D341Med (cell line): Measurements from ENCODE around the gene ZBTB25.

Source experiments
- DNase-seq: peaks from one replicate; pipeline ENCODE4 v3.0.0; 2012; ENCODE audit warnings: low spot score

ZBTB25 gene

GRCh38 chr14:64516969-64517368 is 13.3 kb upstream of the ZBTB25 start:
- no peak for DNase-seq

- no peak for DNase-seq
Observed at GRCh38 chr14:64515053-64515452, 11.4 kb upstream of the ZBTB25 start.

GRCh38 chr14:64513271-64513670 is 9.6 kb upstream of the ZBTB25 start:
- DNase-seq: no peak

GRCh38 chr14:64510825-64511671 is 7.4 kb upstream of the ZBTB25 start:
- peak; percentile 58 for DNase-seq

- no peak for DNase-seq
Observed at GRCh38 chr14:64509036-64509435, 5.4 kb upstream of the ZBTB25 start.

- no peak for DNase-seq
Observed at GRCh38 chr14:64508215-64508776, 4.7 kb upstream of the ZBTB25 start.

GRCh38 chr14:64507376-64508156 is 3.9 kb upstream of the ZBTB25 start:
- DNase-seq: no peak

GRCh38 chr14:64506721-64507120 is 3.1 kb upstream of the ZBTB25 start:
- DNase-seq: no peak

- peak; percentile 86 for DNase-seq
Observed at GRCh38 chr14:64504897-64505794, 1.5 kb upstream of the ZBTB25 start.

GRCh38 chr14:64504310-64504896 is 765 bp upstream of the ZBTB25 start, which contains the start of gene ZBTB1:
ZBTB1 (plus strand) TSS chr14:64504770; CDS start chr14:64521505, 16,735 bp downstream.
- DNase-seq: peak; percentile 83

- DNase-seq: no peak
Observed at GRCh38 chr14:64502887-64503433, 678 bp downstream of the ZBTB25 start.

- DNase-seq: no peak
Observed at GRCh38 chr14:64502456-64502855, 1.2 kb downstream of the ZBTB25 start.

GRCh38 chr14:64501411-64502171 is 2.0 kb downstream of the ZBTB25 start:
- DNase-seq: no peak

- DNase-seq: no peak
Observed at GRCh38 chr14:64500088-64500487, 3.5 kb downstream of the ZBTB25 start.

- DNase-seq: no peak
Observed at GRCh38 chr14:64496764-64497163, 6.9 kb downstream of the ZBTB25 start.

- no peak for DNase-seq
Observed at GRCh38 chr14:64495252-64495651, 8.4 kb downstream of the ZBTB25 start.

GRCh38 chr14:64493455-64493854 is 10.2 kb downstream of the ZBTB25 start:
- DNase-seq: no peak

GRCh38 chr14:64491637-64492036 is 12.0 kb downstream of the ZBTB25 start:
- no peak for DNase-seq

GRCh38 chr14:64488590-64489099 is 15.0 kb downstream of the ZBTB25 start:
- DNase-seq: no peak

GRCh38 chr14:64478634-64479250 is 24.9 kb downstream of the ZBTB25 start:
- no peak for DNase-seq
